HG03520 (cell line): ENCODE data around the gene IGF2BP2.
"Not testable (repeated sequence)": the region's sequence is repeated elsewhere in the genome, so short reads cannot be mapped to it uniquely, and the experiment has no call there.

Experiments used
- ATAC-seq: cut with Tn5 transposase; IDR thresholded peaks from one replicate; pipeline ENCODE4 v1.9.1; 2021; ENCODE audit warnings: mild to moderate bottlenecking, moderate library complexity; ENCODE audit not compliant: unreplicated experiment

IGF2BP2 gene

DNA sequence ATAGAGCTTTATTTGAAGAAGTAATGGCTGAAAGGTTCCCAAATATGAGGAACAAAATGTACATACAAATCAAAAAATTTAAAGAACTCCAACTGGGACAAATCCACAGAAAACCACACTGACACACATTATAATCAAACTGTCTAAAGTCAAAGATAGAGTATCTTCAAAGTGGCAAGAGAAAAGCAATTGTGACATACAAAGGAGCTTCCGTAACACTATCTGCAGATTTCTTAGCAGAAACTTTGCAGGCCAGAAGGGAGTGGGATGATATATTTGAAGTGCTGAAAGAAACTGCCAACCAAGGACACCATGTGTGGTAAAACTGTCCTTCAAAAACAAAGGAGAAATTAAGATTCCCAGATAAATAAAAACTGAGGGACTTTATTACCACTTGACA lies 146.8 kb downstream of the IGF2BP2 start:
- no peak for ATAC-seq

DNA sequence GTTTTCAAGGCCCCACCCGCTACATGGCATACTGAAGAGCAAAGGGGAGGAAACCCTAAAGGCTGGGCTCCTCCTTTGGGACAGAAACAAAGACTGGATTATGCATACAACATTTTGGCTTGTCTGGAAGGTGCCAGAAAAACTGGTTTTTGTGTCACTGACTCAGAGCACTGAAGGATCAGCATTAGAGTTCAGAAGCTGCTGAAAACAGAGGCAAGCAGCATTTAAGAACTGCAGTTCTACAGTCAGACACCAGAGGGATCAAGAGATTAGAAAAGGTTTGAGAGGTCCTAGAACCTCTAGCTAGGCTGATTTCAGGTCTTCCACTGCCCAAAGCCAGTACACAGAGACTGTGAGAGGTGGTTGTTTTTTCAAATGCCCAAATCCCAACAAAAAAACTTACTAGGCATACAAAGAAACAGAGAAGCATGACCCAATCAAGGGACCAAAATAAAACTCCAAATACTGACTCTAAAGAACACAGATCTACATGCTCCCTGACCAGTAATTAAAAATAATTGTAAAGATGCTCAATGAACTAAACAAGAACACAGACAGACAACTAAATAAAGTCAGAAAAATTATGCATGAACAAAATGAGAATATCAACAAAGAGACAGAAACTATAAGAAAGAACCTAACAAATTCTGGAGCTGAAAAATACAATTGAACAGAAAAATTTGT lies 147.6 kb downstream of the IGF2BP2 start:
- ATAC-seq: no peak

DNA sequence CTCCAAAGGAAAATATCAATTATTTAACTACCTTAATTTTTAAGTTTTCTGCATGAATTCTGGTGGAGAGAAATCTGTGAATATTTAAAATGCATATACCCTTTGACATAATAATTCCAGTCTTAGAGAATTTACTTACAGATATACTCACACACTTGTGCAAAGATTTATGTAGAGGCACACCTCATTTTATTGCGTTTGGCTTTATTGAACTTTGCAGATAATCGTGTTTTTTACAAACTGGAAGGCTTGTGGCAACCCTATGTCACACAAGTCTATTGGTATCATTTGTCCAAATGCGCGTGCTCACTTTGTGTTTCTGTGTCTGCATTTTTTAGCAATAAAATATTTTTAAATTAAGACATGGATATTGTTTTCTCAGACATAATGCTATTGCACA lies 157.3 kb downstream of the IGF2BP2 start:
- ATAC-seq: no peak

DNA sequence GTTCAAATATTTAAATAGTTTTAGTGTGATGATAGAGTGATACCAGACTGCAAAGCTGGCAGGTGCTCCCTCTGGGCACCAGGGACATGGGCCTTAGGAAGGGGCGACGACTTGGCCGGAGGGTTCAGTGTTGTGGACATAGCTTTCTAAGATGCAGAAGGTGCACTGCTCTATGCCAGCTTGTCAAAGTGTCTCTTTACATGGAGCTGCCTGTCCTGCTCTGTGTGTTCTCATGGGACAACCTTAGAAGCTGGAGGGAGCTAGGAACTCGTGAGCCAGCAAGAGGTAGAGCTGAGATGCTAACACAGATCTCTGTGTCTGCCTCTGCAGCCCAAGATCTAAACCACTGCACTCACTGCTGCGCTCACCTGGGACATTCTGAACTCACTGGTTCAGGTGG lies 160.9 kb downstream of the IGF2BP2 start:
- no peak for ATAC-seq

DNA sequence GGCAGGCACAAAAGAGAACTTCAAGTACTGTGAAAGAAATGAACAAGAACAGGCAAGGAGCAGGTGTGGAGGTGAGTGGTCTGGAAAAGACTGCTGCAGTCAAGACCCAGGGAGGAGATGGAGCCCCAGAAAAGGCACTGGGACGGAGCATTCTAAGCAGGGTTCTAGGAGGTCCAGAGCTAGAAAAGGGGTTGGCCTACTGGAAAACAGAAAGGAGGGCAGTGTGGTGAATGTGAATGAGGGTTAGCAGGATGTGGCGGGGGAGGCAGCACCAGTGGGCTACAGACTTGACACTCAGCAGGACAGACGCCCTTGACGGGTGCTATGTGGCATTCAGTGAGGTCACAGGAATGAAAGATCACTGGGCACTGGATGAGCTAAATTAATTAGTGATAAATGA lies 163.1 kb downstream of the IGF2BP2 start:
- ATAC-seq: no peak

DNA sequence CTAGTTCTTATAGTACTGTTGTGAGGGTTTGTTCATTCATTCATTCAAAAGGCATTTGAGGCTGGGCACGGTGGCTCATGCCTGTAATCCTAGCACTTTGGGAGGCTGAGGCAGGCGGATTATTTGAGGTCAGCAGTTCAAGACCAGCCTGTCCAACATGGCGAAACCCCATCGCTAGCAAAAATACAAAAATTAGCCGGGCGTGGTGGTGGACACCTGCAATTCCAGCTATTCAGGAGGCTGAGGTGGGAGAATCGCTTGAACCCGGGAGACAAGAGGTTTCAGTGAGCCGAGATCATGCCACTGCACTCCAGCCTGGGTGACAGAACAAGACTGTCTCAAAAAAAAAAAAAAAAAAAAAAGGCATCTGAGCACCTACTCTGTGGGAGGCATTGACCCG lies 163.5 kb downstream of the IGF2BP2 start:
- not testable (repeated sequence) for ATAC-seq

DNA sequence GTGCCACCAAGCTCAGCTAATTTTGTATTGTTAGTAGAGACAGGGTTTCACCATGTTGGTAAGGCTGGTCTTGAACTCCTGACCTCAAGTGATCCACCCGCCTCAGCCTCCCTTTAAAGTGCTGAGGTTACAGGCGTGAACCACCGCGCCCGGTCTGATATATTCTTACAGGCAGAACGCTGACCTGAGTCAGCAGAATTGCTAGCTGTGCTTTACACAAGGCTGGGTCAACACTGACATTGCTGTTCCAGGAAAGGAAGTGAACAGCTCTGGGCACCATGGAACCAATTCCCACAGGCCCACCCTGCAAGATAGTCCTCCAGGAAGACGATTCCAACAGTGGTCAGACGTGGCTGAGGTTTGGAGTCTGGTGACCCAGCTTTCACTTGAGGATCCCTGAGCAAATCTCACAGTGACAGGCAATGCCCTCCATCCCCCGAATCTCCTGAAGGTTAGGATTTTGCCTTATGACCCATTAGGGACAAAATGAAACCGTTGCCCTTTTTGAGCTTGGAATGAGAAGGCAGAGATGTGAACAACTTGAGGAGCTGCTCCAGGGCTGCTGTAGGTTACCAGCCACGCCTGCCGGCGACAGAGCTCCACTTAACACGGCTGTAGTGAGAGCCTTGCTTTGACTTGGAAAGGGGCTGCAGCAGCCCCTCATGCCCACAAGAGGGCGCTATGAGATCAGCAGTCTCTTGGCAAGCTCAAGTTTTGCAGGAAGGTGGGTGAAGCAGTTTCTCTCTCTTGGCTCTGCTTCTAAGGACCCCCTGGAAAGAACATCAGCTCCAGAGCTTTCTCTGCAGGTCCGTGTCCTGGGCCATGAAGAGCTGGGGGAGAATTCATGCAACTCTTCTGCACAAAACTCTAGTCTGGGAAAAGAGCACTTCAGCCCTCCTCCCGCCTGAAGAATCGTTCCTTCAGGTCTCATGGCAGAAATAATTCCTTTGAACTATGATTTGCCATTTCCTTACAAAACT lies 164.6 kb downstream of the IGF2BP2 start:
- ATAC-seq: no peak

DNA sequence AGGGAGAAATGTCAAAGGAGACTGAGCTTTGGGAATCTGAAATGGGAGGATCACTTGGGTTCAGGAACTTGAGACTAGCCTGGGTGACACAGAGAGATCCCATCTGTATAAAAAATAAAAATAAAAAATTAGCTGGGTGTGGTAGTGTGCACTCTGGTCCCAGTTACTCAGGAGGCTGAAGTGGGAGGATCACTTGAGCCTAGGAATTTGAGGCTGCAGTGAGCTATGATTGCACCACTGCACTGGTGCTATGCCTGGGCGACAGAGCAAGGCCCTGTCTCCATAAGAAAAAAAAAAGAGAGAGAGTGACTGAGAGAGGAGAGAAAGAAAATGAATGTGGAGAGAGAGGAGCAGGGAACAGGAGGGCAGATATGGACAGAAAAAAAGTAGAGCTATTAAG lies 165.9 kb downstream of the IGF2BP2 start:
- ATAC-seq: no peak

DNA sequence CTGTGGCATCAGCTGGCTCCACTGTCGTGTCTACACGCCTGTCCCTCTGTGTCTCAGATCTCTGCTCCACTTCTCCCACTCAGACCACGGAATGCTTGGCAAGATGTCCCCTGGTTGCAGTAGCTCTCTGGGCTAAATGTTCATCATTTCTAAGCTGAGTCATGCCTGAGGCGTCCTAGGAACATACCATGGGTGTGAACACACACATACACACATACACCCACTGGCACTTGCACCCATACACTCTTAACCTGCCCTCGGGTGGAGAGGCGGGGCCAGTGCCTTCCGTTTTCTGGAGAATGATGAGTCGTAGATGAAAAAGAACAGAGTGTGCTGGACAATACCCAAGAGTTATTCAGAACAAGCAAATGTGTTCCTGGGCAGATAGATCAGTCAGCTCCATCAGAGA lies 166.3 kb downstream of the IGF2BP2 start:
- no peak for ATAC-seq

DNA sequence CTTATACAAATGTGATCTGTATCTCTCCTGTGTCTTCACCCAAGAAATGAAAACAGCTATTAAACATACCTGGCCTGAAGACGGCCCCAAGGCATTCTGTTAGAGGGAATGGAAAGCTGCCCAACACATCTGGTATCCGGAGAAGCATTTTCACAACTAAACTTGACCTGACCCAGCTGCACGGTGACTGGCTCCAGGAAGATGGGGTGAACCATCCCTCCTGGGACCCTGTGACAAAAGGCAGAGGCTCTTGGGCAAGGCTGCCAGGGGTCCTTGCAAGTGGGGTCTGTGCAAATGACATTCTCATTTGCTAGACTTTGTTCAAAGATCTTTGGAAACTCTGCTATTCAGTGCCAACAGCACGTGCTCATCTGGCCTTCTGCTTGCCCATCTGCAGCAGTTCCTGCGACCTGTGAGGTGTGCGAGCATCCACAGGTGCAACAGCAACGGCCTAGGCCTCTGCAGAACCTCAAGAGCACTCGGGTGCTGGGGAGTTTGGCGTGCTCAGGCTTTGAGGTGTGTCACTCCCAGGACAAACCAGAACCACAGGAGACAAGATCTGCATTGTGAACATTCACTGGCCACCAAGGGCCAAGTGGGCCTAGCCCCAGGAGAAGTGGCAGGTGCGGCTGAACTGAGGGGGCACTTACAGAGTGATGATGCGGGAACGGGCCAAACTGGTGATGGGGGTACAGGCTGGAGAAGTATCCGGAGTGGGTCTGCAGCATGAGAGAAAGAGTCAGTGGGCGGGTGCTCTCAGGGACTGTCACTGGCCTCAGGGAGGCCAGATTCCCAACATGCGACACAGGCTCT lies 166.9 kb downstream of the IGF2BP2 start:
- ATAC-seq: no peak

DNA sequence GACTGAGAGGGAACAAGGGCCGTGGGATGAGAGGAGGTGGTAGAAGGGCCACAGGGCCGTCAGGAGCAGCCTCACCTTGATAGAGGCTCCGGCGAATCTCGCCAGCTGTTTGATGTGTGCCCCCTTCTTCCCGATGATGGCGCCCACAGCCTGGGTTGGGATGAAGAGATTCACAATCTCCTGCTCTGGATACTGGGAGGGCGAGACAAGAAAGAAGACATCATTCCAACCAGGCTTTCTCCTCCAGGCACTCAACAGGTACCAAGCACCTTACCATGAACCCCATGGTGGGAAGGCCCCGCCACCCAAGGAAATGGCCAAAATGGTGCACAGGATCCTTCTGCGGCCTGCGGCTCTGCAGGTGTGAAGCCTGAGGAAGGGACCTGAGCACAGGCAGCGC lies 167.6 kb downstream of the IGF2BP2 start:
- no peak for ATAC-seq

DNA sequence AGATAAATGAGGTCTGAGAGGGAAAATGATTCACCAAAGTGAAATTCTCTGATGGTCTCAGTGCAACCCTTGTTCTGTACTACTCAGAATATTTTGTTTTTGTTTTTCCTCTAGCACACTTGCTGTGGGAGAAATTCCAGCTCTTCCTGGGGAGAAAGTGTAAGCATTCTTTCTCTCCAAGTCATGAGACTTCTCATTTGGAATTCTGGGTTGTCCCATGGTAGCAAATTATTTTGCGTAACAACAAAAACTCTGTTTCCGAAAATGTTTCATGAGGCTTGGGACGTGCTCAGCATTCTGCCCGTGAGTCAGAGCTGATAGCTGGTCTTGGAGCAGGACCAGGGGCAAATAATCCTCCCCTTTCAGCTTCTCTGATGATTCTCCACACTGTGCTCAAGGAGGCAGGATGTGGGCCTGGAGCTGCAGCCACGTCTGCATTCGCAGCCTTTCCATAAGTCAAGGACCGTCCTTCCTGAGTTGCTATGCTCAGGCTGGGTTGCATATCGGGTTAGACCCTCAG lies 168.5 kb downstream of the IGF2BP2 start:
- ATAC-seq: no peak

DNA sequence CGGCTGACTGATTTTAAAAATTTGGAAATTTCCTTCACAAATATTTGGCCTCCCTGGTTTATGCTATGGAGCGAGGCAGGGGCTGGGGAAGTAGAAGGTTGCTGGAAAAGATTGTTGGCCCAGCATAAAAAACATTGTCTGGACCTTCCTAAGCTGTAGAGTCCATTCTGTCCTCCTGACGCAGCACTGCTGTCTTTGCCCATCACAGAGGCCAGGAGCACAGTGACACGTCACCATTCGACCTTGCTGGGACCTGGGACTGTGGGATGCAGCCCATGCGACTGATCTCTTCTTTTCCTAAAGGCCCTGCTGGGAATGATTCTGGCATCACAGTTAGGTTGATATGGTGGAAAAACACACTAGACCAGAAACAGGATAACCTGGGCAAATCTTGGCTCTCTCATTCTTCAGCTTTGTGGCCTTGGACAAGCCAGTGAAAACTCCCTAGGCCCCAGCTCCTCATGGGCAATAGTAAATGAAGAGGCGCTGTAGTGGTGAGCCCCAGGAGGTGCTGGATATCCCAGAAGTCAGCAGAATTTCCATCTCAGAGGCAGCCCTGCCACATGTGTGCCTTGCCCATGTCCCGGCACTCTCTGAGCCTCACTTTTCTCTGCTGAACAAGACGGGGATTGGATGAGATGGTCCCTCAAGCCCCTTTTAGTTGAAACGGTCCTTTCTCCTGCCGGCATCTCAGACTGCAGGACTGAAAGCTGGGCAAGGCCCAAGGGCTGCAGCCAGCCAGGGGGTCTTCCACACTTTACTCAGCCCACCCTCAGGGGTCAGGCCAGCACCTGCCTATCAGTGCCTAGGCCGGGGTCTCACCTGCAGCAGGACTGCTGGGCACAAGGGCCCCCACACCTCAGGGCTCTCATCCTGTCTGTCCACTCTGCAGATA lies 169.2 kb downstream of the IGF2BP2 start:
- ATAC-seq: no peak

DNA sequence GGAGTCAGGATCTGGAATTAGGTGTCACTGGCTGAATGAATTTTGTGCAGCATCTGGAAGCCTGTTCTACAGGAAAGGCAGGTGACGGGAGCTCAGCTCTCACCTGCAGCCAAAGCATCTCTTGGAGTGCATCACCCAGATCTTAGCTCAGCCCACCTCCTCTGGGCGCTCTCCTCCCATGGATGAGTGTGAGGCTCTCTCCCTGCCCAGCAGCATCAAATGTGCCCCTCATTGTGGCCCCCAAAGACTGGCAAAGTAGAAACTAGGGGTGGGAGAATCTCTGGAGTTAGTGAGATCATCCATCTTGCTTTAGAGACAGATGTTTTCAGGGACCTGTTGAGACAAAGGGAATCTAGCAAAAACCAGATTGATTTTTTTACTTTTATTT lies 170.1 kb downstream of the IGF2BP2 start:
- no peak for ATAC-seq

DNA sequence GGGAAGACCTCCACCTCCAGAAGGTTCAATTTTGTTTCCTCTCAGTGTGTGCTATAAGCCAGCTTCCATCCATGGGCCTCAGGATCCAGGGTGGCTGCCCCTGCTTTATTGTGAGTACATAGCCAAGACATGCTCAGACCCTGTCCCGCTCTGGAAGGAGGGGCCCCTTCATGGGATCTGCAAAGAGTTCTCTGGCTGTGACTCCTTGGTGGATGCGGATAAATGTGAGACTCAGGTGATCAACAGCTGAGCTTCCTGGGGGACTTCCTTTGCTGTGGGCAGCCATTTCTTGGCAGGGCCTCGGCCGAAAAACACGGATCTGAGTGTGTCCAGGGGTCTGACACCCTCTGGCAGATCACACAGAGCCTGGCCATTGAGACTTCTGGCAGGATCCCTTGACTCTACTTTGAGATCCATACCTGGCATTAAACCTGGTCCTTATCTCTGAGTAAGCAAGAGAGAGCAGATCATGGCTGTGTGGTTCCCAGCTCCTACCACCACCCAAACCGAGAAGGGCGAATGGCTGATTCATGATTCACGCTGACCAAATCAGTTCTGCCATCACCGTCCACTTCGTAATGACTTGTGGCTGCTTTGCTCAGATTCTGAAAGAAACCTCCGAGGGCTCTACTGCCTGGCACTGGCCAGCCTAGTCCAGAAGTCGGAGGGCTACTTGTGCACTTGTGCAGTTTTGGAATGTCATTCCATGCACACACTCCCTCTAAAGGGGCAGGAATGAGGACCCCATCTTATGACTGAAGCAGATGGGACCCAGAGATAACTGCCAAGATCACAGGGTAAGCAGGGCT lies 170.7 kb downstream of the IGF2BP2 start:
- ATAC-seq: no peak

DNA sequence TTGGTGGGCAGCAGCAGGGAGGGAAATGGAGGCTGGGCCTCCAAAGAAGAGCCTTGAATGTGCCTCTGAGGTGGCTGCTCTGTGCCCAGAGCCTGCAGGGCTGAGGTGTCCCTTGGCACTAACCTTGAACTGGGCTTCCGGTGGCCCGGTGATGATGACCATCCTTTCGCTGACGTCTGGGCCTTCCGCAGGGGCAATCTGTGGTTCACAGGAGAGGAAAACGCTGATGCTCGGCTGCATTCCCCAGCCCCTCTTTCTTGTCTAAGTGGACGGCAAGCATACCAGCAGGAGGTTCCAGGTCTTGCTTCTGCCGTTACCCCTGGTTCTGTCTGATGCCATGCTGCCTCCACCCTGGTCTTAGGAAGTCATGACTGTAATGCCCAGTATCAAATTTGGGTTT lies 172.9 kb downstream of the IGF2BP2 start:
- ATAC-seq: no peak

DNA sequence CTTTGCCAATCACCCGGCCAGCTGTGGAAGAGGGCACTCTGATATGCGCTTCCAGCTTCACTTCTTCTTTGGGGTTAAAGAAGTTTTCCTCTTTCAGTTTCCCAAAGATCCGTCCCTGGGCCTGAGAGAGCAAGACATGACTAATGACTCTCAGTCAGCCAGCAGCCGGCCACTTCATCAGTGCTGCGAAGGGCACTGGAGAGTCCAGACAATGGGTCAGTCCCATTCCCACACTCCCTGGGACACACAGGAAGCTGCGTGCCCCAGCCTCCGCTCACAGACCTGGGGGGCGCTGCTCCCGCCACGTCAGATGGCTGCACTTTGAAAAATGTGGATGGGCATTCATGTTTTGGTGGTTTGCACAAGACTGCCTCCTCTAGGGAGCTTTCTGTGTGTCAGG lies 175.4 kb downstream of the IGF2BP2 start:
- no peak for ATAC-seq

DNA sequence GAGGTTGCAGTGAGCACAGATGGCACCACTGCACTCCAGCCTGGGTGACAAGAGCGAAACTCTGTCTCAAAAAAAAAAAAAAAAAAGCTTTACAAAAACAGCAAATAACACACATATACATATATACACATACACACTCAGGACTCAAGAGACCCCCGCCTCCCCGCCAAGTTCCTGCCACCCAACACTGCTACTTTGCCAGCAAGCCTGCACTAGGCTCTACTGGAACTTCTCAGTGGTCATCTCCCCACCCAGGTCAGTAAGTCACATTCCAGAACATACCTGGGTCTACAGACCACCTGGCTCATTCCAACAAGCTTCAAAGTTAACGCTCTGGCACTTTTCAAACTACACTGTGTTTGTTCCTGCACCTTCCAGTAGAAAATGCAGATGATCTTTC lies 176.4 kb downstream of the IGF2BP2 start:
- ATAC-seq: no peak

DNA sequence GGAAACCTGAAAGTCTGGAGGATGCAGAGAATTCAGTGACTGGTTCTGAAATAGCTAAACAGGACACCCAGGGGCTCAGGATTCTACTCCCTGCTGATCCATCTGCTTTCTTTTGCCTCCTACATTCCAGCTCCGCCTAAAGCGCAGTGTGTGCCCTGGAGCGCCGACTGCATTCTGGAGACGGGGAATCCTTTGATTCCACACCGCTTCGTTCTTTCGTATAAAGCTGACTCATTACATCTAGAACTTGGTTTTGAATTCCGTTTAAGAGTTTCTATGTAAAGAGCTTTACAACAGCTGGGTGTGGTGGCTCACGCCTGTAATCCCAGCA lies 177.0 kb downstream of the IGF2BP2 start:
- ATAC-seq: no peak
